Stimulated activated CD8-positive, alpha-beta memory T cell treated with anti-CD3 and anti-CD28 coated beads, Interleukin-2, amount 100 ng/mL, for 48 hours (primary cell): ENCODE data around the gene TRAF5.

ENCODE experiments used
- DNase-seq, 2 donors: peaks; one replicate each; pipeline ENCODE4 v3.0.0-alpha.2; 2020; ENCODE audit warnings: low read depth in 2 of 2

The TRAF5 gene

DNA sequence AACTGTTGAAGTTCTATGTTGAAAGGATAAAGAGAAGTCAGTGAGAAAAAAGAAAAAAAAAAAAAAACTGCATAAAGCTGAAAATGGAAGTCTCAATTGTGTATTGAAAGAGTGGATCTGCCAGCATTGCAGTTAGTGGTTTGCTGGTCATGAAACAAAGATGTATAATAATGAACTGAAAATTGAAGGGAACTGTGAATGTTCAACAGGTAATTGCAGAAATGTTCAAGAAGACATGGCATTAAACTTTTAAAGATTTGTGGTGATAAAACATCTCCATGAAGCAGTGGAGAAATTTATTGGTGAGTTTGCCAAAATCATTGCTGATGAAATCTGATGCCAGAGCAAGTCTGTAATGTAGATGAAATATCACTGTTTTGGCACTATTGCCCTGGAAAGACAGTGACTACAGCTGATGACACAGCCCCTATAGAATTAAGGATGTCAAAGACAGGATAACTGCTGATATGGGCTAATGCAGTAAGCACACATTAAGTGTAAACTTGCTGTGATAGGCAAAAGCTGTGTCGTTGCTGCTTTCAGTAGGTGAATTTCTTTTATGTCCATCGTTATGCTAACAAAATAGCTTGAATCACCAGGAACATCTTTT lies 94.3 kb downstream of the TRAF5 start:
- DNase-seq, result no peak

DNA sequence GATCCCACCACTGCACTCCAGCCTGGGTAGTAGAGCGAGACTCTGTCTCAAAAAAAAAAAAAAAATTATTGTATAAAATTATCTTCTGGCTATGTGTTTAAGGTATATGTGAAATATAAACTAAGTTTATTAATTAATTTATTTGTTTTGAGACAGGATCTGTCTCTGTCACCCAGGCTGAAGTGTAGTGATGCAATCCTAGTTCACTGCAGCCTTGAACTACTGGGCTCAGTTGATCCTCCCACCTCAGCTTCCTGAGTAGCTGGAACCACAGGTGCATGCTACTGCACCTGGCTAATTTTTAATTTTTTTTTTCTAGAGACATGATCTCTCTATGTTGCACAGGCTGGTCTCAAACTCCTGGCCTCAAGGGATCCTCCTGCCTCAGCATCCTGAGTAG lies 97.4 kb downstream of the TRAF5 start:
- DNase-seq, result no peak
